Brain pericyte (primary cell): ENCODE data around the gene PDIA4.
A peak's percentile ranks its signal among the peaks of the same experiment; 100 is the strongest.
"Not testable (repeated sequence)": the region's sequence is repeated elsewhere in the genome, so short reads cannot be mapped to it uniquely, and the experiment has no call there.

Experiments used
- DNase-seq: peaks from one replicate; pipeline ENCODE4 v3.0.0-alpha.2; 2012; ENCODE audit warnings: low read depth, low spot score

Gene PDIA4

GRCh38 chr7:149003560-149004305 is 24.6 kb downstream of the PDIA4 start:
- DNase-seq: no peak

GRCh38 chr7:149003018-149003417 is 25.3 kb downstream of the PDIA4 start:
- no peak for DNase-seq

- DNase-seq: no peak
Observed at GRCh38 chr7:149002604-149003003, 25.7 kb downstream of the PDIA4 start.

- no peak for DNase-seq
Observed at GRCh38 chr7:149001427-149002068, 26.8 kb downstream of the PDIA4 start.

GRCh38 chr7:149000961-149001360 is 27.3 kb downstream of the PDIA4 start:
- DNase-seq: no peak

- no peak for DNase-seq
Observed at GRCh38 chr7:148999192-148999591, 29.1 kb downstream of the PDIA4 start.

- no peak for DNase-seq
Observed at GRCh38 chr7:148997497-148997896, 30.8 kb downstream of the PDIA4 start.

GRCh38 chr7:148994576-148994975 is 33.7 kb downstream of the PDIA4 start:
- no peak for DNase-seq

GRCh38 chr7:148993193-148993592 is 35.1 kb downstream of the PDIA4 start:
- no peak for DNase-seq

GRCh38 chr7:148991536-148991935 is 36.8 kb downstream of the PDIA4 start:
- no peak for DNase-seq

GRCh38 chr7:148987751-148988512 is 40.4 kb downstream of the PDIA4 start:
- DNase-seq: no peak

GRCh38 chr7:148987010-148987750 is 41.1 kb downstream of the PDIA4 start:
- peak; percentile 62 for DNase-seq

GRCh38 chr7:148986742-148987009 is 41.6 kb downstream of the PDIA4 start:
- DNase-seq: no peak

GRCh38 chr7:148983200-148984146 is 44.8 kb downstream of the PDIA4 start:
- peak; percentile 65 for DNase-seq

GRCh38 chr7:148982654-148983199 is 45.6 kb downstream of the PDIA4 start:
- no peak for DNase-seq

GRCh38 chr7:148979827-148980226 is 48.5 kb downstream of the PDIA4 start:
- DNase-seq: no peak

- not testable (repeated sequence) for DNase-seq
Observed at GRCh38 chr7:148979072-148979471, 49.2 kb downstream of the PDIA4 start.

- no peak for DNase-seq
Observed at GRCh38 chr7:148978091-148978490, 50.2 kb downstream of the PDIA4 start.

- no peak for DNase-seq
Observed at GRCh38 chr7:148975896-148976295, 52.4 kb downstream of the PDIA4 start.

- no peak for DNase-seq
Observed at GRCh38 chr7:148973256-148973655, 55.0 kb downstream of the PDIA4 start.

GRCh38 chr7:148972375-148972774 is 55.9 kb downstream of the PDIA4 start:
- DNase-seq: no peak
